GM12872 (cell line): Measurements from ENCODE around the gene CFAP61.

Experiments
- TF ChIP-seq, protein P1 (sequence below): IDR thresholded peaks from 3 replicates; pipeline ENCODE4 v1.5.1; 2011; ENCODE audit warnings: low read depth, mild to moderate bottlenecking, low read length, moderate library complexity; ENCODE audit not compliant: insufficient read depth

Gene CFAP61

DNA sequence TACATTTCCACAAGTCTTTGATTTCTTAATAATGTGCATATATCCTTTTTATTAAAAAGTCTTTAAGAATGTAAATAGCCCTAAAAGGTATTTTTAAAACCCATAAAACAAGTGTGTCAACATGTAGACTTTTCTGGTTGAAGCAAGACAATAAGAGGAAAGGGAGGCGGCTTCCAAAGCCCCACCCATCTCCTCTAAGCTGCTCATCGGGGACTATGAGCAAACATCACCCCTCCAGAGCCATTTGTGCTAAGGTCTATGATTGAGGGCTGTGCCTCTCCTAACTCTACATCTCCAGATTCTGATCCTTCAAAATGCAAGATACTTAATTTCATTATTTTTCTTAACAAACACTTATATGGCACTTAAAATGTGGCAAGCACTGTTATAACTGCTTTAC, 37.7 kb upstream of the CFAP61 start:
- TF ChIP-seq, protein P1, sequence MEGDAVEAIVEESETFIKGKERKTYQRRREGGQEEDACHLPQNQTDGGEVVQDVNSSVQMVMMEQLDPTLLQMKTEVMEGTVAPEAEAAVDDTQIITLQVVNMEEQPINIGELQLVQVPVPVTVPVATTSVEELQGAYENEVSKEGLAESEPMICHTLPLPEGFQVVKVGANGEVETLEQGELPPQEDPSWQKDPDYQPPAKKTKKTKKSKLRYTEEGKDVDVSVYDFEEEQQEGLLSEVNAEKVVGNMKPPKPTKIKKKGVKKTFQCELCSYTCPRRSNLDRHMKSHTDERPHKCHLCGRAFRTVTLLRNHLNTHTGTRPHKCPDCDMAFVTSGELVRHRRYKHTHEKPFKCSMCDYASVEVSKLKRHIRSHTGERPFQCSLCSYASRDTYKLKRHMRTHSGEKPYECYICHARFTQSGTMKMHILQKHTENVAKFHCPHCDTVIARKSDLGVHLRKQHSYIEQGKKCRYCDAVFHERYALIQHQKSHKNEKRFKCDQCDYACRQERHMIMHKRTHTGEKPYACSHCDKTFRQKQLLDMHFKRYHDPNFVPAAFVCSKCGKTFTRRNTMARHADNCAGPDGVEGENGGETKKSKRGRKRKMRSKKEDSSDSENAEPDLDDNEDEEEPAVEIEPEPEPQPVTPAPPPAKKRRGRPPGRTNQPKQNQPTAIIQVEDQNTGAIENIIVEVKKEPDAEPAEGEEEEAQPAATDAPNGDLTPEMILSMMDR, result no peak

DNA sequence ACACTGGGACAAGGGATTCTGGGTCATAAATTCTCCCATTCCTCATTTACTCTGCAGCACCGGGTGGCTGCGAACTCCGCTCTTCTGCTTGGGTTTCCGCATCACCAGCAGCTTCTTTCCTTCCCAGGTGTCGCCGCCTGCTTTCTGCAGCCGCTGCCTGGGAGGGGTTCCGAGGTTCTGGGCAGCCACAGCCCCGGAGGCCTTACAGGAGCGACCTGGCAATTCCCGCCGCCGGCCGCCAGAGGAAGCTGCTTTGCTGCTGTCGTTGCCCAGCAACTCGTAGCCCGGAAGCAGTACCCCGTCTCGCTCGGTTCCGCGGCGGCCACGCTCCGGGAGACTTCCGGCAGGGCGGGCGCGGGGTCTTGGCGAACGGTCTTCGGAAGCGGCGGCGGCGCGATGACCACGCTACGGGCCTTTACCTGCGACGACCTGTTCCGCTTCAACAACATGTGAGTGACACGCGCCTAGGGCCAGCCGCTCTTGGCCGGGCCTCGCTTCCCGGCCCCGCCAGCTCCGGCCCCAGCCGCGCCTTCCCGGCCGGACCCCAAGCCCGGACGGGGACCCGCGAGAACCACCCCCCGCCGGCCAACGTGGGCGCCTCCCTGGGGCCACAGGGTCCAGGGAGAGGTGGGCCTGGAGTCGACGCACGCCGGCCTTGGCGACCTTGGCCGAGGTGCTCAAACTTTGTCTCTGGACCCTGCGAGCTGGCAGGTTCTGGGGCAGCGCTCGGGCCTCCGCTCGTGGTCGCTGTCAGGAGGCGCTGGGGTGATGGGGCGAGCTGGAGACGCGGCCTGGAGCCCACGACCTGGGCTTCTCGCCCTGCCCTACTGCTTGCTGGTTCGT, 35.1 kb upstream of the CFAP61 start, which contains the start of gene NAA20:
Gene NAA20, plus strand, starts transcription at position 362 of the 843 bp plus-strand sequence. Its CDS starts 35 bp downstream, at position 397.
- TF ChIP-seq, protein P1, result peak; percentile 82

DNA sequence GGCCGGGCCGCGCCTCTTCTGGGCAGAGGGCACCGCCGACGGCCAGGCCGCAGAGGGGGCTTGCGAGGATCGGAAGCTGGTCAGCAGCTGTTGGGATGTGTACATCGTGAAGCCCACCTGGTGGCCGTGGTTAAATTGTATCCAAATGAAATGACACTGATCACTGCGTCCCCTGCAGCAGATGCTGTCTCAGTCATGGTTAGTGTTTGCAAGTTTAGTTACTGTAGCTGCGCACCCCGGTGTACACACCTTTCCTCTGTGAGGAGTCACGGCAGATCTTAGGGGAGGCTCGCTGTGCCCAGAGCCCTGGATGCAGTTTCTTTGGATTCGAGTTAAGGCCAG, 34.5 kb upstream of the CFAP61 start:
- TF ChIP-seq, protein P1, result 0 out of 3 replicates have a peak, but pooled peaks have one; percentile 5

DNA sequence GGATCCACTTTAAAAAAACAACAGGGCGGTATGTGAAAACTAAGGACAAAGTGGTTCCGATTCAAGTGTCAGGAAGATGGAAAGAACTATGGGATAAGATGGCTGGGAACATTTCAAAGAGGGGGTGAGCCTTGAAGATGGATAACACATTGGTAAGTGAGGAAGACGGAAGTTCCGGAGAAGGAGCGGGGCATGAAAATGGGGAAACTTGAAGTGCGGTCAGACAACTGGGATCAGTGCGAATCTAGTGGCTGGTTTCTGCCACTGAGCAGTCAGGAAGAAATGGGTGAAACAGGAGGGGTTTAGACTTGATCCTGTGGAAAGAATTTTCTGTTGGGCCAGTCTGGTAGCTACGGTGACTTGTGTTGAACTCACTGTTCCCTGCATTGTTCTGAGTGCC, 34.0 kb upstream of the CFAP61 start:
- TF ChIP-seq, protein P1, result no peak

DNA sequence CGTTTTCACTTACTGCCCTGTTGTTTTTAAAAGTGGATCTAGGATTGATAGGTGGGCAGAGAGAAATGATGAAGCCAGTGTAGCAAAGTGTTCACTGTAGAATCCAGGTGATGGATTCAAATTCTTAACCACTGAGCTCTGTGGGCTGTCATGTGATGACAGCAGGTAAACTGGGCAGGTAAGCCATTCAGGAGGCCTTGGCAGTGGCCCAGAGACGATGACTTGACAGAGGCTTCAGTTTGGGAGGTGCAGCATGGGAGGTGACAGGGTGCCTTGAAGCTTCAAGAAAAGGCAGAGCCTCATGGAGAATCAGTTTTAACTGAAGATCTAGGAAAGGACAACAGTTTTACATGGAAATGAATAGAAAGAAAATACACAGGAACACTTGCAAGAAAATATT, 33.2 kb upstream of the CFAP61 start:
- TF ChIP-seq, protein P1, result no peak

DNA sequence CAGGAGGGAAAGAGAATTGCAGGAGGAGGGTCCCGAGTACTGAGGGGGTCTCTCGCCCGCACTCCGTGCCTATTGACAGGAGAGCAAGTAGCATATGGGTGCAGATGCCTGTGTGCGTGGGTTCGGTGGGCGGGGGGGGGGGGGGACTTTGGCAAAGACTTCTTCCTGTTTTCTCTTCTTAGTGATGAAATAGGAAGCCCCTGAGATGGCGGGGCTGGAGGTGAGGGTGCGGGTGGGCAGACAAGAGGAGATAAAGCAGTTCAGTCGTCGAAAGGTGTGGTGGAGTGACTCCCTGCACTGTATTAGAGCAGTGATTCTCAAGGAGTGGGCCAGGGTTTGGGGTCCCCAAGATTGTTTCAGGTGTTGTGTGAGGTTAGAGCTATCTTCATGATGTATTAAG, 31.4 kb upstream of the CFAP61 start:
- TF ChIP-seq, protein P1, result no peak

DNA sequence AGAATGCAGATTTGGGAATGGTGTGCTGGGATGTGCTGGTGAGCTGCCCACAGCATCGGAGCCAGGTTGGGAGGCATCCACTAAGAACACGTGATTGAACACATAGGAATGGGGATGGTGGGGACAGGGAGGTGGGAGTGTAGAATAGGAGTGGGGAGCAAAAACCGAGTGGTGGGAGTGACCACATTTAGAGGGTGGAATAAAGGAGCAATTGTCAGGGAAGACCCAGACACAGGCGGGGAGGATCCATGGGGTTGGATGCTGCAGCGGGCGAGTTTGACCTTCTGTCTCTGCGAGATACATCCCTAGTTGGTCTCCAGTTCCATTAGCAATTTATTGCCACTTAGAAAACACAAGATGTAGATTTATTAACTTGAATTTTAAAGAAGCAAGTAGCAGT, 30.5 kb upstream of the CFAP61 start:
- TF ChIP-seq, protein P1, result no peak
